Endothelial cell of hepatic sinusoid (primary cell): ENCODE data around the gene PRR32.
"Not testable (repeated sequence)": the region's sequence is repeated elsewhere in the genome, so short reads cannot be mapped to it uniquely, and the experiment has no call there.

Experiments
- in situ Hi-C: cut with HindIII; loops from 2 replicates; pipeline ENCODE4 v1.10.0; 2017; ENCODE audit warnings: low sequenced_read_pairs

The PRR32 gene

GRCh38 chrX:126819429-126819828 lies at the start of gene PRR32:
Gene PRR32, plus strand, starts transcription at chrX:126819729. Its CDS starts 115 bp downstream, at chrX:126819844.
- in situ Hi-C loops, result no loop called here

GRCh38 chrX:126770179-126770578 lies 49.4 kb upstream of the PRR32 start:
- in situ Hi-C loops, result no loop called here

GRCh38 chrX:126785539-126785938 lies 34.0 kb upstream of the PRR32 start:
- in situ Hi-C loops, result no loop called here

- in situ Hi-C loops, result no loop called here
These were observed 20.5 kb upstream of the PRR32 start for GRCh38 chrX:126799059-126799458.

- in situ Hi-C loops, result not testable (repeated sequence)
These were observed 12.7 kb upstream of the PRR32 start for GRCh38 chrX:126806784-126807183.

- in situ Hi-C loops, result no loop called here
These were observed 3.7 kb upstream of the PRR32 start for GRCh38 chrX:126815806-126816205.

GRCh38 chrX:126820700-126821420 lies 1.3 kb downstream of the PRR32 start:
- in situ Hi-C loops, result no loop called here

- in situ Hi-C loops, result no loop called here
These were observed 4.9 kb downstream of the PRR32 start for GRCh38 chrX:126824338-126825007.

GRCh38 chrX:126825566-126826193 lies 6.2 kb downstream of the PRR32 start:
- in situ Hi-C loops, result no loop called here

- in situ Hi-C loops, result no loop called here
These were observed 16.7 kb downstream of the PRR32 start for GRCh38 chrX:126836186-126836585.

GRCh38 chrX:126847143-126847542 lies 27.6 kb downstream of the PRR32 start:
- in situ Hi-C loops, result no loop called here

- in situ Hi-C loops, result no loop called here
These were observed 36.5 kb downstream of the PRR32 start for GRCh38 chrX:126855839-126856524.
